NCI-H1417 treated with DMSO at 0.1 percent for 48 hours (cell line): ENCODE results near the gene CDC42EP5.
"Not testable (repeated sequence)": the region's sequence is repeated elsewhere in the genome, so short reads cannot be mapped to it uniquely, and the experiment has no call there.

Experiments
- DNase-seq: peaks from one replicate; lab custom pipeline; 2025; lab: John Stamatoyannopoulos, UW

Gene CDC42EP5

DNA sequence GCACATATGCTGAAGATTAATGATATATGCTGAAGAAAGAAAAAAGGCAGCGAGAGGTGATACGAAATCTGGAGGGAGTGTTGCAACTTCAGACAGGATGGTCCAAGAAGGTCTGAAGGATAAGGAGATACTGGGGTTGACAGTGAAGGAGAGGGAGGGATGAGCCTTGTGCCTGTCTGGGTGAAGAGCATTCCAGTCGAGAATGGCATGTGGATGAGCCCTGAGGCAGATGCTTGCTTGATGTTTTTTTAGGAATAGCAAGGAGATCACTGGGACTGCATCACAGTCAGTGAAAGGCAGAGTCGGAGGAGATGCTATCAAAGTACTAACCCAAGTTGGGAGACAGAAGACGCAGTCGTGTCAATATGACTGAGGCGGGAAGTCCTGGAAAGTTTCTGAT, 16.2 kb upstream of the CDC42EP5 start:
- no peak for DNase-seq

DNA sequence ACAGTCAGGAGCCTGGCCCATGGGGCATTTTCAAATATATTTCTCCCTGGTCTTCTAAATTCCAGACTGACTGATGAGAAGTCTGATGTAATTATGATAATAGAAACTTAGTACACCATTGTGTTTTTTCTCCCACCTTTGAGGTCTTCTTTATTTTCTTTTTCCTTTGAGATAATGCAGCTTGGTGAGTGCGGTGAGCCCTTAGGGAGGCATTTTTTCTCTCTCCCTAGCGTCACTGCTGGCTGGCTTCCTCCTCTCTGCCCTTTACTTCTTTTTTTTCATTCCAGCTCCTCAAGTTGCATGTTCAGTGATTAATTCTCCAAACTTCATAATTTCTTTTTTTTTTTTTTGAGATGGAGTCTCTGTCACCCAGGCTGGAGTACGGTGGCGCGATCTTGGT, 12.8 kb upstream of the CDC42EP5 start:
- no peak for DNase-seq

DNA sequence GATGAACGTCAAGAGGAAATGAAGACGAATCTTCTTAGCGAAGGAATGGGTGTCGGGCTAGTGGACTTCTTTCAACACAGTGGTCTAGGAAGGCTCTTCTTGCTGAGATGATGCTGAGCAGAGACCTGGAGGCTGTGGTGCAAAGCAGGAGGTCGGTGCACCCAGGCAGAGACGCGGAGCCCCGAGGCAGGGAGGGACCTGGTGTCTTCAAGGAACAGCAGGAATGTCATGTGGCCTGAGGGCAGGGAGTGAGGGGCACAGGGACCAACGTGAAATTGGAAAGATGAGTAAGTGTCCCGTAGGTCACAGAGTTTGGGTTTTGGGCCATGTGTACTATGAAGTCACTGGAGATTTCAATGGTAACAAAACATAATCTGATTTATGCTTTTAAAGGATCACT, 11.4 kb upstream of the CDC42EP5 start:
- DNase-seq: no peak

DNA sequence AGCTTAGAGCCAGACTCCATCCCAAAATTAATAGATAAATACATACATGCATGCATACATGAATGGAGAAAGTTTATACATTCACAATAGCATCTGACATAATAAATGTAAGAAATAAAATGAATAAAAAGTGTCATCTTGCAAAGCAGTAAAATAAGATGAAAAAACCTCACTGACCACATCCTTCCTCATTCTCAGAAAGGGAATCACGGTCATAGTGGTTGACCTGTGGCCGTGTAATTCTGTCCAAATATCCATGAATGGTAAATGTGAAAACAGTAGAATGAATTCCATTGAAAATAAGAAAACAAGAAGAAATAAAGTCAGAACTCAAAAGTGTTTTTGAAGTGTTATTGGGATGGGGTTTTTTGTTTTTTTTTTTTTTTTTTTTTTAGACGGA, 9.8 kb upstream of the CDC42EP5 start:
- no peak for DNase-seq

DNA sequence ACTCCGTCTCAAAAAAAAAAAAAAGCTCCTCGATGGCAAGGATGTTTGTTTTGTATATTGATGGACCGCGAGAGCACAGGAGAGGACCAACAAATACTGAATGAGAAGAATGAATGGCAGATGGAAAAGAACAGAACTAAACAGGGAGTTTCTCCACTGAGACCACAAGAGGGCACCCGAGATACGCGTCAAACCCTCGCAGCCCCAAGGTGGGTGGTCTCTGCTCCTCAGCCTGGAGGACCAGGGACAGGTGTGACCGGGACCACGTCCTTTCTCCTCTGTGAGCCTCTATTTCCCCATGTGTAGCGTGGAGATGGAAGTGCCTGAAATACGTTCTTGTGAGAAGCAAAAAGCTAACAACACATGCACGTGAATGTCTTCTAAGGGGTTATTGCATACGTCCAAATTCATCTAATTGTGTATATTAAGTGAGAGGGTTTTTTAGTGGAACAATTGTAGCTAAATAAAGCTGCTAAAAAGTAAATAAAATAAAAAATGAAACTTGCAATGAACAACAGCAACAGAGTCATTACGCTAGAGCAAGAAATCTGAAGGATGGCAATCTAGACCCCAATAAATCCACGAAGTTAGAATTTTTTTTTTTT, 8.3 kb upstream of the CDC42EP5 start:
- no peak for DNase-seq

DNA sequence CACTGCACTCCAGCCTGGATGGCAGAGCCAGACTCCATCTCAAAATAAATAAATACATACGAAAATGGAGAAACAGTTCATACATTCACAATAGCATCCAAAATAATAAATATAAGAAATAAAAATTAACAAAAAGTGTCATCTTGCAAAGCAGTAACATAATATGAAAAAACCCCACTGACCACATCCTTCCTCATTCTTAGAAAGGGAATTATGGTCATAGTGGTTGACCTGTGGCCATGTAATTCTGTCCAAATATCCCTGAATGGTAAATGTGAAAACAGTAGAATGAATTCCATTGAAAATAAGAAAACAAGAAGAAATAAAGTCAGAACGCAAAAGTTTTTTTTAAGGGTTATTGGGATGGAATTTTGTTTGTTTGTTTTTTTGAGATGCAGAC, 7.0 kb upstream of the CDC42EP5 start:
- DNase-seq: no peak

DNA sequence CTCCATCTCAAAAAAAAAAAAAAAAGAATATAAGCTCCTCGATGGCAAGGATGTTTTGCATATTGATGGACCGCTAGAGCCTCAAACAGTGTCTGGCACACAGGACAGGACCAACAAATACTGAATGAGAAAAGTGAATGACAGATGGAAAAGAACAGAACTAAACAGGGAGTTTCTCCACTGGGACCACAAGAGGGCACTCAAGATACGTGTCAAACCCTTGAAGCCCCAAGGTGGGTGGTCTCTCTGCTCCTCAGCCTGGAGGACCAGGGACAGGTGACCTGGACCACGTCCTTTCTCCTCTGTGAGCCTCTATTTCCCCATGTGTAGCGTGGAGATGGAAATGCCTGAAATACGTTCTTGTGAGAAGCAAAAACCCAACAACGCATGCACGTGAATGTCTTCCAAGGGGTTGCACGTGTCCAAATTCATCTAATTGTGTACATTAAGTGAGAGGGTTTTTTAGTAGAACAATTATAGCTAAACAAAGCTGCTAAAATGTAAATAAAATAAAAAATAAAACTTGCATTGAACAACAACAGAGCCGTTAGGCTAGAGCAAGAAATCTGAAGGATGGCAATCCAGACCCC, 5.7 kb upstream of the CDC42EP5 start:
- DNase-seq: no peak

DNA sequence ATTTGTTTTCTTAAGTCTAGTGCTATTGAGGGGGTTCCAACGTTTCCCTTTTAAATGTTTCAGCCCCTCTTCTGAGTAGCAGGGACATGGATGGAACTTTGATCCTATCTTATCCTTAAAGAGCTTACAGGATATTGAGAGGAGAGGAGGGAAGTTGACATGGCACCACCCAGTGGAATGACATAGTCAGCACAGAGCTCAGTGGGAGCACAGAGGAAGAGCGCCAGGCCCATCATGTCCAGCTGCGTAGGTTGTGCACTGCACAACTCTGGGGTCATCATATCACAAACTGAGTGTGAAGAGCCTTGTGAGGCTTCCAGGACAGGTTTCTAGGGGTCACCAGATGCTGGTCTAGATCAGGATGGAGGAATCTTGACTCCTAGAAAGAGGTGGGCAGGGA, 4.6 kb upstream of the CDC42EP5 start:
- no peak for DNase-seq

DNA sequence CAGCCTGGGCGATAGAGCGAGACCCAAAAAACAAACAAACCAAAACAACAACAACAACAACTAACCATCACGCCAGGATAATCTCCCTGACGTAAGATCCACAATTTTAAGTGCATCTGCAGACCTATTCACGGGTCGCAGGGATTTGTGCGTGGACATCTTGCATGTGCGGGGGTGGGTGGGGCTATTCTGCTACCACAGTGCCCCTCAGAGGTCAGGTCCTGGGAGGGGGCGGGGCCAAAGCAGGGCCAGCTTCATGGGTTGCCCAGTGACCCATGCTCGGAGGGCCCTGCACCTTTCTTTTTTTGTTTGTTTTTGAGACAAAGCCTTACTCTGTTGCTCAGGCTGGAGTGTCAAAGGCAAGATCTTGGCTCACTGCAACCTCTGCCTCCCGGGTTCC, 2.6 kb upstream of the CDC42EP5 start:
- DNase-seq: no peak

DNA sequence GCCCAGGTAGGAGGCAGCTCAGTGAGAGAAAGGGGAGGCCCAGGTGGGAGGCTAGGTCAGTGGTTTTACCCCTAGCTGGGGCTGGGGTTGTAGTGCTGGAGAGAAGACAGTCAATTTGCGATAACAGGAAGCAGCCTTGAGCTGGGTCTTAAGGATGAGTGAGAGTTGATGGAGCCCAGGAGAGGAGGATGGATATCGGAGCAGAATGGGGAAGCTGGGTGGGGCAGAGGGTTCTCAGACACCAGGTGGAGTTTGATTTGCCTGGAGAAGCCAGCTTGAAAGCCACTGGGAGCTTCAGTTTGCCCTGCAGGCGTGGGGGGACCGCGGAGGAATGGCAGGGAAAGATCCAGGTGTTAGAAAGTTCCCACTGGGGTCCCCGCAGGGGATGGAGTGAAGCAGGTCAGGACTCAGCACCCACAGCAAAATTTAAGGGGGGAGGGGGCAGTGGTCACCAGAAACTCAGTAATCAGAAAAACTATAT, 836 bp upstream of the CDC42EP5 start:
- DNase-seq: no peak

DNA sequence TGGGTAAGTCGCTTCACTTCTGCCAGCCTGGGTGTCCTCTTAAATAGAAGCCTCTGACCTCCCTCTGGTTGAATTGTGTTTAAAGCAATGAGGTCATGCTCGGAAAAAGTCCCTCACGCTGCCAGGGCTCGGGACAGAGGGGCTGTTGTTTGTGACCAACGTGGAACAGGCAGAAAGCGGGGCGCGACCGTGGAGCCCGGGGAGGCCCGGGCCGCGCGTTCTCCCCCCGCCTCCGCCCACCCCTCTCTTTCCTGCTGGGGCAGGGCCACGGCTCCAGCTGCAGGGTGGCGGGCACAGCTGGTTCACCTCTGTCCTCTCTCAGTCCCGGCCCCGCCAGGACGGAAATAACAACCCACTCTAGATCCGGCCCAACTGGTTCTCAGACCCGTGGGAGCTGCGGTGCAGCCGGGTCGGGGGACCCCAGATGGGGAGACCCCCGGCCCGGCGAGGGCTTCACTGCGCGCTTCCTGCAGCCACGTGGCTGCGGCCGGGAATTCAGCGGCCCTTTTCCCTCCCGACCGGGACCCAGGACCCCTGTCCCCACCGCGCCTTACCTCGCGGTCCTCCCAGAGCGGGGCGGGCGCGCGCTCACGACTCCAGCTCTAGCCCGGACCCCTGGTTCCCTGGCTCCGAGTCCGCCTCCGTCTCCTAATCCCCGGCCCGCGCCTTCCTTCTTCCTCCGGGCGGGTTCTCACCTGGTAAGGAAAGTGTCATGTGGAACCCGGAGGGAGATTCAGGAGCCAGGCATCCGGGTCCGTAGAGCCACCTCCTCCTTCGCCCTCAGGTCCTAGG, 1.9 kb downstream of the CDC42EP5 start:
- DNase-seq: no peak

DNA sequence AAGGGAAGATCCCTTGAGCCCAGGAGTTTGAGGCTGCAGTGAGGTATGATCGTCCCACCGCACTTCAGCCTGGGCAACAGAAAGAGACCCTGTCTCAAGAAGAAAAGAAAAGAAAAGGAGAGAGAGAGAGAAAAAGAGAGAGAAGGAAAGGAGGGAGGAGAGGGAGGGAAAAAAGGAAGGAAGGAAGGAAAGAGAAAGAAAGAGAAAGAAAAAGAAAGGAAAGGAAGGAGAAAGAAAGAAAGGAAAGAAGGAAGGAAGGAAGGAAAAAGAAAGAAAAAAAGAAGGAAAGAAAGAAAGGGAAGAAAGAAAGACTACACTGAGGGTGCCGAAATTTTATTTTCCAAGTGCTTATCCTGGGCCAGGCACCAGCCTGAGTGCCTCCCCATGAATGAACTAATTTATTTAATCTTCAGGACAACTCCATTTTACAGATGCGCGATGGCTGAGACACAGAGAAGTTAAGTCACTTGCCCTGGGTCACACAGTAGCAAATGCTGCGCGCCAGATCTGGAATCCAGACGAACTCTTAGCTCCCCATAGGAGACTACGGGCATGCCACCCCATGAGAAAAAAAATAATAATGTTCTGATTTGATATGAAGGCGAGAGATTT, 2.7 kb downstream of the CDC42EP5 start:
- DNase-seq: no peak

DNA sequence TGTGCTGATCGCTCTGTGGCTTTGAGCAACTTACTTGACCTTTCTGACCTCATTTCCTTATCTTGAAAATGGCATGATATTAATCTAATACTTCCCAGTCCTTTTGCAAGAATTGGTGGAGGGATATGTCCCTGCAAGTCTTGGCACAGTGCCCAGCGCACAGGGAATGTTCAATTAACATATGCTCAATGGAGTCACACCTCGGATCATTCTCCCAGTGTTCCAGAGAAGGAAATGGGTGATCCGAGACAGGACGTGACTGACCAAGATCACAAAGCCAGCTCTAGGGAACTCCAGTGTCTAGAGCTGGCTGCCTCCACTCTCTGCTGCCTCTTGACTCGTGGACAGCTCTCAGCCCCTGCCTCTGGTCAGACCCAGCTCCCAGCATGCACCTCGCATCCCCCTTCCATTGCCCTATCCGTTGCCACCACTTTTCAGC, 3.6 kb downstream of the CDC42EP5 start:
- DNase-seq: no peak

DNA sequence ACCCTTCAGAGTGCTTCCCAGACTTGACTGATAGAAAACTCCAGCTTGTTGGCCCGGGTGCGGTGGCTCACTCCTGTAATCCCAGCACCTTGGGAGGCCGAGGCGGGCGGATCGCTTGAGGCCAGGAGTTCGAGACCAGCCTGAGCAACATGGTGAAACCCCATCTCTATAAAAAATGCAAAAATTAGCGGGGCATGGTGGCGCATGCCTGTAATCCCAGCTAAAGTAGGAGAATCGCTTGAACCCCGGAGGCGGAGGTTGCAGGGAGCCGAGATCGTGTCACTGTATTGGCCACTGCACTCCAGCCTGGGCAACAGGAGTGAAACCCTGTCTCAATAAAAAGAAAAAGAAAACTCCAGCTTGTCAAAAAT, 7.0 kb downstream of the CDC42EP5 start:
- not testable (repeated sequence) for DNase-seq

DNA sequence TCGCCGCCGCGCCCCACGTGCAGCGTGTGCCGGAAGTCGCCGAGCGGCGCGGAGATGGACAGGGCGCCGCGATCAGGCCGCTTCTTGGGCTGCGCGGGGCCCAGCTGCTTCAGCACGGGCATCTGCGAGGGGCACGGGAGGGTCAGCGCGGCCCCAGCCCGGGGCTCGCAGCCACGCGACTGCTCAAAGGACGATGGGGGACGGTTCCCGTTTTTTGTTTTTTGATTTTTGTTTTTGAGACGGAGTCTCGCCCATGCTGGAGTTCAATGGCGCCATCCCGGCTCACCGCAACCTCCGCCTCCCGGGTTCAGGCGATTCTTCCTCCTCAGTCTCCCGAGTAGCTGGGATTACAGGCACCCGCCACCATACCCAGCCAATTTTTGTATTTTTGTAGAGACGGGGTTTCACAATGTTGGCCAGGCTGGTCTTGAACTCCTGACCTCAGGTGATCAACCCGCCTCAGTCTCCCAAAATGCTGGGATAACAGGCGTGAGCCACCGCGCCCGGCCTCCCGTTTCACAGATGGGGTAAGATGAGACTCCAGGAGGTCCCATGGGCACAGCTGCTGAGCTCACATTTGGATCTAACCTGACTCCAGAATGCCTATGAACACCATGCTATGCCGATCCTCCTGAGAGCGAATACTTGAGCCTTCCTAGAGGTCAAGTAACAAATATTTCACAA, 7.5 kb downstream of the CDC42EP5 start:
- DNase-seq: no peak

DNA sequence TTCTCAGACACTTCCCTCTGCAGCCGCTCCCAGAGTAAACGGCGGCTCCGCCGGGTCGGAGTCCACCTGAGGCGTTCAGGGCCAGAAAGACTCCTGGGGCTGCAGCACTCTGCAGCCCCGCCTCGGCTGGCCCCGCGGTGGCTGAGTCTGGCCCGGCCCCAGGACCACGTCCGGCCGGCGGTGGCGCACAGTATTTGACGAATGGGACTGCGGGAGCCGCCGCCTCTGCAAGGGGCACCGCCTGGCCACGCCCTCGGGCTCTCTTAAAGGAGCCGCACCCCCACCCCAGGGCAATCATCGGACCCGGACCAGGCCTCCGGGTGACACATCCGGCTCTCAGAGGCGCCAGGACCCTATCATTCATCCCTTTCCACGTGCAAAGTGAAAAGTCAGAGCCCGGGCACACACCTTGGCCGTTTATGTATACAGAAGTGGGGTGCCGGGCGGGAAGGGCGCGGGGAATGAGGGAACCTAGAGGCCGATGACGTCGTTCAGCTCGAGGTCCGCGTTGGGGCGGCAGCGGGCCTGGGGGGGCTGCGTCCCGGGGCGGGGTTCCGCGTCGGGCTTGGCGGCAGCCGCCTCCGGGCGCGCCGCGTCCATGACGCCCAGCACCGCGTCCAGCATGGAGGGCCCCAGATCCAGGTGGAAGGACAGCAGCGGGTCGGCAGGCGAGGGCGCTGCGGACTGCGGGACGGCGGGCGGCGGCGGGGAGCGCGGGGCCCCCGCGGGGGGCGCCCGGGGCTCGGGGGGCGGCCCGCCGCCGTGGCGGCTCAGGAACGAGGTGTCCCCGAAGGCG, 8.3 kb downstream of the CDC42EP5 start:
- DNase-seq: no peak

DNA sequence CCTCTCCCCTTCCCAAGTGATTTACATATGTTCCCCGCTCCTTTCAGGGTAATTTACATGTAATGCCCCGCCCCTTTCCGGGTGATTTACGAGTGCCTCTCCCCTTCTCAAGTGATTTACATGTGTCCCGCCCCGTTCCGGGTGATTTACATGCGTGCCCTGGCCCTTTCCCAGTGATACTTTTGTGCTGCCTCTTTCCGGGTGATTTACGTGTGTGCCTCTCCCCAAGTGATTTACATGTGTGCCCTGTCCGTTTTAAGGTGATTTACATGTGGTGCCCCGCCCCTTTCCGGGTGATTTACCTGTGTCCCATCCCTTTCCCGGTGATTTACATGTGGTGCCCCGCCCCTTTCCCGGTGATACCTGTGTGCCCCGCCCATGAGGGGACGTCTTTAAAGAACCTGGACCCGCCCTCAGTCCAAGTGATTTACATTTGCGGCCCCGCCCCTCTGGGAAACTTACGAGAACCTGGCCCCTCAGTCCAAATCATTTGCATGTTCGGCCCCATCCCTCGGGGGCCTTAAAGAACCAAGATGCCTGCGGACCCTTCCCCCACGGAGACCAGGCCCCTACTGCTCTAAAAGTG, 9.0 kb downstream of the CDC42EP5 start:
- no peak for DNase-seq

DNA sequence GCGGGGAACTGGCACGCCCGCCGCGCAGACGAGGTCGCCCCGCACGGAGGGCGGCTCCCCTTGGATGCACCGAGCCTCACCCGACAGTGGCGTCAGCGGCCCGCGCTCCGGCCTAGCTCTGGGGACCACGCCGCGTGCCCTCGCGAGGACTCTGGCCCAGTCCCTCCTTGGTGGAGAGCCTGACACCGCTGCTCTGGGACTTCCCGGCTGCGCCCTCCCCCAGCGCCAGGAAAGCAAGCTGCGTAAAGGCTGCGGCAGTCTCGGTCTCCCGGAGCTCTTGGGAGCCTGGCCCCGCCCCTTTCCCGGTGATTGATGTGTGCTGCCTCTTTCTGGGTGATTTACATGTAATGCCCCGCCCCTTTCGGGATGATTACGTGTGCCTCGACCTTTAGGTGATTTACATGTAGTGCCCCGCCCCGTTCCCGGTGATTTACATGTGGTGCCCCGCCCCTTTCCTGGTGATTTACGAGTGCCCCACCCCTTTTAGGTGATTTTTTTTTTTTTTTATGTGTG, 9.5 kb downstream of the CDC42EP5 start, which contains the start of gene LENG9:
Gene LENG9, minus strand, starts transcription at position 248 of the 513 bp plus-strand sequence. CDS start 252 bp downstream, outside the sequence.
- DNase-seq: peak; percentile 24

DNA sequence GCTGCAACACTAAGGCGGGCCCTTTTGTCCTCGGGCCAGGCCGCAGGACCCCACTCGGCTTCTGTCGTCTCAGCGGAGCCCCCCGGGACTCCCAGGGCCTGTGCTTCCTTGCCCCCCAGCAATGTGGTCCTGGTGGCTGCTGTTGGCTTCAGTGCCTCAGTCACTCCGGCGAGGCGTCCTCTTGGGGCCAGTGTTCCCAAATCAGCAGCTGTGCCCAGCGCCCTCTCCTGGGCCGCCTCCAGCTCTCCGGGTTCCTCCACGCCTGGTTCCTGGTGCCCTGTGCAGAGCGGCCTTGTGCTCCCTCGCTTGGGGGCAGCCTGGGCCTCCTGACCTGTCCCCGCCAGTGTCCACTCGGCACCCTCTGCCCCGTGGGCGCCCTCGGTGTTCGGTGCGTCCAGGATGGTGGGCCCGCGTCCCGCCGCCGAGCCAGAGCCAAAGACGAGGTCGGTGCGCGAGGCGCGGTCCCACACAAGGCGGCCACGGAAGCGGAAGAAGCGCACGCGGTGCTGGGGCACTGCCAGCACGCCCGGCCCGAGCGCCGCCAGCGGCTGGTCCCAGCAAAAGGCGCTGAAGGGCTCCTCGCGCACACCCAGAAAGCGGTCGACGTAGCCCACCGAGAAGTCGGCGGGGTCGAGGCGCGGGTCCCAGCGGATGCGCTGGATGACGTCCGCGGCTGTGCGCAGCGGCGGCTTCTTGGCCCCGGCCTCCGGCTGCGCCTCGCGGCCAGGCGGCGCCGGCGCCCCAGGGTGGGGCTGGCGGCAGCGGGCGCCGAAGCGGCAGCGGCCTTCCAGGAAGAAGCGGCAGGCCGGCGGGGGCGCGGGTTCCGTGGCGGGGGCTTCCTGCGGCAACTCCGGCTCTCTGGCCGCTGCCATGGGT, 10.2 kb downstream of the CDC42EP5 start:
- no peak for DNase-seq
